Chondrocyte (in vitro differentiated cells): ENCODE measurements around the gene KLHL26. TPM values are rescaled to one million over a fixed set of nuclear protein-coding genes. Genes with fewer than 3 reads are reported as not detected.

Experiments
- DNase-seq: peaks from one replicate; pipeline ENCODE4 v3.0.0; 2021; ENCODE audit warnings: mixed read lengths, low spot score
- H3K27ac Mint-ChIP-seq: one replicate; pipeline ENCODE4 v1.8.0; 2021; ENCODE audit warnings: mild to moderate bottlenecking, moderate library complexity, mixed read lengths; ENCODE audit not compliant: unreplicated experiment
- H3K27me3 Mint-ChIP-seq: 2 replicates; pipeline ENCODE4 v1.8.0; 2021; ENCODE audit warnings: low read depth, mixed read lengths
- H3K36me3 Mint-ChIP-seq: 2 replicates; pipeline ENCODE4 v1.8.0; 2021; ENCODE audit warnings: low read depth, mixed read lengths
- H3K4me1 Mint-ChIP-seq: 2 replicates; pipeline ENCODE4 v1.8.0; 2021; ENCODE audit warnings: low read depth, mild to moderate bottlenecking, mixed read lengths
- H3K4me3 Mint-ChIP-seq: one replicate; pipeline ENCODE4 v1.8.0; 2021; ENCODE audit warnings: mild to moderate bottlenecking, moderate library complexity, mixed read lengths; ENCODE audit not compliant: unreplicated experiment
- H3K9me3 Mint-ChIP-seq: 2 replicates; pipeline ENCODE4 v1.8.0; 2021; ENCODE audit warnings: low read depth, mixed read lengths
- long read RNA-seq: library from polyadenylated mRNA; stranded (forward); transcript quantifications from one replicate; pipeline ENCODE4 v2.0.0, GENCODE V29; 2021
- total RNA-seq: library from RNA; stranded (reverse); gene quantifications from 3 replicates; pipeline ENCODE4 v1.2.1, GENCODE V29; 2021
- TF ChIP-seq, protein P1 (sequence below): fragments of 200-600 bp; sonication (generic); IDR thresholded peaks from 2 replicates; pipeline ENCODE4 v1.5.0; 2021; ENCODE audit warnings: antibody characterized with exemption, mild to moderate bottlenecking, moderate library complexity

KLHL26 gene, protein sequence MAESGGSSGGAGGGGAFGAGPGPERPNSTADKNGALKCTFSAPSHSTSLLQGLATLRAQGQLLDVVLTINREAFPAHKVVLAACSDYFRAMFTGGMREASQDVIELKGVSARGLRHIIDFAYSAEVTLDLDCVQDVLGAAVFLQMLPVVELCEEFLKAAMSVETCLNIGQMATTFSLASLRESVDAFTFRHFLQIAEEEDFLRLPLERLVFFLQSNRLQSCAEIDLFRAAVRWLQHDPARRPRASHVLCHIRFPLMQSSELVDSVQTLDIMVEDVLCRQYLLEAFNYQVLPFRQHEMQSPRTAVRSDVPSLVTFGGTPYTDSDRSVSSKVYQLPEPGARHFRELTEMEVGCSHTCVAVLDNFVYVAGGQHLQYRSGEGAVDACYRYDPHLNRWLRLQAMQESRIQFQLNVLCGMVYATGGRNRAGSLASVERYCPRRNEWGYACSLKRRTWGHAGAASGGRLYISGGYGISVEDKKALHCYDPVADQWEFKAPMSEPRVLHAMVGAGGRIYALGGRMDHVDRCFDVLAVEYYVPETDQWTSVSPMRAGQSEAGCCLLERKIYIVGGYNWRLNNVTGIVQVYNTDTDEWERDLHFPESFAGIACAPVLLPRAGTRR
- total RNA-seq = 6.6 to 9.8 TPM (median 8.0 TPM) in 3 replicates
- long read RNA-seq, full-length matches to known transcripts = 24 of 26 reads
- long read RNA-seq, partial matches to known transcripts = 1 of 26 reads
- long read RNA-seq, other reads (novel, unspliced or antisense) = 1 of 26 reads

DNA sequence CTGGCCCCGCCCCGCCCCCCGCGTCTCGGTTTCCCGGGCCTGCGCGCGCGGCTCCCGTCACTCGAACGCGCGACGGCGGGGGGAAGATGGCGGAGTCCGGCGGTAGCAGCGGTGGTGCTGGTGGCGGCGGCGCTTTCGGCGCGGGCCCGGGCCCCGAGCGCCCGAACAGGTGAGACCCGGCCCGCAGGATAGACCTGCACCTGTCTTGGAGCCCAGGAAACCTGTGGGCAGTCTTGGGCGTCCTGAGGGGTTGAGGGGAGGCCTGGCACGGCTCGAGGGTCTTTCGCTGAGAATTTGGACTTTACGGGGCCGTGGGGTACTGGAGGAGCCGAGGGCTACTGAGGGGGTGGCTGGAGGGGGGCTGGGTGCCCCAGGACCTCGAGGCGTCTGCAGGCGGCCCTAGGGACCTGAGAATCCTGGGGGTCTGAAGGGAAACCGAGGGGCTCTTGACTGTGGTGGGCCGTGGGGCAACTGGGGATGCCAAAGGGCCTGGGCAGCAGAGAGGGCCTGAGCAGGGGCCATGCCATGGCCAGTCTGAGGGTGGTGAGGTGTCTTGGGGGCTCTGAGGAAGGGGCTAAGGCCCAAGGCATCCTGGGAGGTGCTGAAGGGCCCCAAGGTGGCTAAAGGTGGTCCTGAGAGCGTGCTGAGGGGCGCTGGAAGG, at the start of gene KLHL26:
Gene KLHL26, plus strand, starts transcription at position 60 of the 661 bp plus-strand sequence. Its CDS starts 27 bp downstream, at position 87.
- Mint-ChIP-seq H3K36me3 (no peaks in the 10 kb centered on the region), H3K4me1 (peaks cover 16% of the 10 kb centered on the region), H3K27ac (peak within 1 kb of the TSS; percentile 49), H3K27me3 (peaks cover 2% of the 10 kb centered on the region), H3K4me3 (peak within 1 kb of the TSS; percentile 80), H3K9me3 (no peaks in the 10 kb centered on the region)
- DNase-seq = no peak
- TF ChIP-seq, protein P1, sequence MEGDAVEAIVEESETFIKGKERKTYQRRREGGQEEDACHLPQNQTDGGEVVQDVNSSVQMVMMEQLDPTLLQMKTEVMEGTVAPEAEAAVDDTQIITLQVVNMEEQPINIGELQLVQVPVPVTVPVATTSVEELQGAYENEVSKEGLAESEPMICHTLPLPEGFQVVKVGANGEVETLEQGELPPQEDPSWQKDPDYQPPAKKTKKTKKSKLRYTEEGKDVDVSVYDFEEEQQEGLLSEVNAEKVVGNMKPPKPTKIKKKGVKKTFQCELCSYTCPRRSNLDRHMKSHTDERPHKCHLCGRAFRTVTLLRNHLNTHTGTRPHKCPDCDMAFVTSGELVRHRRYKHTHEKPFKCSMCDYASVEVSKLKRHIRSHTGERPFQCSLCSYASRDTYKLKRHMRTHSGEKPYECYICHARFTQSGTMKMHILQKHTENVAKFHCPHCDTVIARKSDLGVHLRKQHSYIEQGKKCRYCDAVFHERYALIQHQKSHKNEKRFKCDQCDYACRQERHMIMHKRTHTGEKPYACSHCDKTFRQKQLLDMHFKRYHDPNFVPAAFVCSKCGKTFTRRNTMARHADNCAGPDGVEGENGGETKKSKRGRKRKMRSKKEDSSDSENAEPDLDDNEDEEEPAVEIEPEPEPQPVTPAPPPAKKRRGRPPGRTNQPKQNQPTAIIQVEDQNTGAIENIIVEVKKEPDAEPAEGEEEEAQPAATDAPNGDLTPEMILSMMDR = no peak

DNA sequence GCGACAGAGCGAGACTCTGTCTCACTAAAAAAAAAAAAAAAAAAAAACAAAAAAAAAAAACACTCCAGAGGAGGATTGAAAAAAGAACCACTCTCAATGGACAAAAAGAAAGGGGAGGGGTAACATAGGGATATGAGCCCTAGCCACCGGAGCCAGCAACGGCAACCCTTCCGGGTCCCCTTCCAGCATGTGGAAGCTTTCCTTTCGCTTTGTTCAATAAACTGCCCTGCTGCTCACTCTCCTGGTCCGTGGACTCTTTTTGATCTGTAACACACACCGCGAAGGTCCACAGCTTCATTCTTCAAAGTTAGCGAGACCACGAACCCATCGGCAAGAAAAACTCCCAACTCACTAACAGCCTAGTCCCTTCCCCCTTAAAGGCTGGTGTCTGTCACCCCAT, 49.3 kb upstream of the KLHL26 start:
- Mint-ChIP-seq H3K27ac (no peak overlapping the region), H3K4me1 (peaks cover 16% of the 10 kb centered on the region), H3K27me3 (no peaks in the 10 kb centered on the region), H3K4me3 (no peak overlapping the region), H3K9me3 (no peaks in the 10 kb centered on the region), H3K36me3 (no peaks in the 10 kb centered on the region)
- DNase-seq = no peak
- TF ChIP-seq, protein P1 = no peak

DNA sequence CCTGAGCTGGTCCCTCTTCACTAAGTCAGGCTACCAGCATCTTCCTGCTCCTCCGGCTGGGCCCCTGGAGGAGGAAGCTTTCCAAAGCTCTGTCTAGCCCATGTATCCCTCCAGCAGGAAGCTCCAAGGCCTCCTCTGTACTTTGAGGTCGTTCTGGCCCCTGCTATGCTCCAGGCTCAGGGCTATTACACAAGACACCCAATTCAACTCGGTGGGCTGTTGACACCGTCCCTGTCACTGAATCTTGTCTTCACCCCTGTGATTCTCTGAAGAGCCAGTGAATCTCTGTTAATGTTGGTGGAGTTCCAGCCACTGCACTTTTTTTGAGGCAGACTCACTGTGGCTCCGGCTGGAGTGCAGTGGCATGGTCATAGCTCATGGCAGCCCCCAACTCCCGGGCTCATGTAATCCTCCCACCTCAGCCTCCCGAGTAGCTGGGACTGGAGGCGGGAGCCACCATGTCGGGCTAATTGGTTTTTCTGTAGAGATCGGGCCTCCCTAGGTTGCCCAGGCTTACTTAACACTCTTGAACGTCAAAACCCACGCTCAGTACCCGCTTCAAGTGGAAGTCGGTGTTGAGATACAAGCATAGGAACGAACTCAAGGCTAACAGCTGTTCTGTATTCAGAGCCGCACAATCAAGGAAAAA, 48.7 kb upstream of the KLHL26 start:
- peak overlapping the region; percentile 8 for H3K27ac Mint-ChIP-seq

DNA sequence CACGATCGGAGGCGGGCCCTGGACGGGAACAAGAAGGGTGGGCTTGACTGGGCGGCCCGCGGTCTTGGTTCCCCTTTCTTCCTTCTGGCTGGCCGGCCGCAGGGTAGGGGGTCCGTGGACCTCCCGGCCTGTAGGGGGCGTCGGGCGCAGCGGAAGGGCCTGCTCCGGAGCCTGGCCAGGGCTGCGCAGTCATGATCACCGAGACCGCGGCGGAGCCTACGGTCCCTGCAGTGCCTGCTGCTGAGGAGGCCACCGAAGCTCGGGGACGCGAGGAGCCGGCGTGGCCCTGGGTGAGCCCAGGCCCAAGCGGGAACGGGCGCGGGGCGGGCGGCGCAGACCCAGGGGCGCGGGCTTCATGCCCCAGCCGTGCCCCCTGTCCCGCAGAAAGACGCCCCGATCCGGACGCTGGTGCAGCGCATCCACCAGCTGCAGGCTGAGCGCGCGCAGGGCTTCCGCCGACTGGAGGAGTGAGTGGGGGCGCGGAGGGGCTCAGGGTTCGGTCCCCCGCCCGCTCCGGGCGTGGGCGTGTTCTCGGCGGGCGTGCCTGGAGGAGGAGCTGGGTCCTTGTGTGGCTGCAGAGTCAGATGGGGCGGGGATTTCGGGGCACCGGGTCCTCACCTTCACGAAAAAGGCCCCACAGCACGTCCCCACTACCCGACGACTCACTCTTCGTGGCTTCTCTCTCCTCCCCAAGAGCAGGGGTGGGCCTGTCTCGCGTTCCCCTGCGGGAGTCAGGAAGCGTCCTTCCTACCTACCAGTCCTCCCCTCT, 48.0 kb upstream of the KLHL26 start, which contains the start of gene REX1BD:
Gene REX1BD, plus strand, starts transcription at position 188 of the 769 bp plus-strand sequence. Its CDS starts 4 bp downstream, at position 192.
- peak within 1 kb of the TSS; percentile 80 for H3K4me3 Mint-ChIP-seq
- DNase-seq = no peak
- peak within 1 kb of the TSS; percentile 77 for H3K27ac Mint-ChIP-seq
- TF ChIP-seq, protein P1 = peak; percentile 97
- no peaks in the 10 kb centered on the region for H3K36me3 Mint-ChIP-seq
- H3K27me3 Mint-ChIP-seq = no peaks in the 10 kb centered on the region
- H3K9me3 Mint-ChIP-seq = no peaks in the 10 kb centered on the region
- H3K4me1 Mint-ChIP-seq = peaks cover 16% of the 10 kb centered on the region

More for the DNA sequence above, 48.7 kb upstream of the KLHL26 start:
- no peak for DNase-seq
- TF ChIP-seq, protein P1 = no peak
- Mint-ChIP-seq H3K4me1 (peaks cover 16% of the 10 kb centered on the region), H3K4me3 (peak overlapping the region; percentile 80), H3K36me3 (no peaks in the 10 kb centered on the region), H3K9me3 (no peaks in the 10 kb centered on the region), H3K27me3 (no peaks in the 10 kb centered on the region)
